GM19438 (cell line): ENCODE measurements around the gene LTC4S.

Source experiments
- ATAC-seq: cut with Tn5 transposase; IDR thresholded peaks from one replicate; pipeline ENCODE4 v1.9.1; 2021; ENCODE audit warnings: low read depth; ENCODE audit not compliant: unreplicated experiment

LTC4S gene

DNA sequence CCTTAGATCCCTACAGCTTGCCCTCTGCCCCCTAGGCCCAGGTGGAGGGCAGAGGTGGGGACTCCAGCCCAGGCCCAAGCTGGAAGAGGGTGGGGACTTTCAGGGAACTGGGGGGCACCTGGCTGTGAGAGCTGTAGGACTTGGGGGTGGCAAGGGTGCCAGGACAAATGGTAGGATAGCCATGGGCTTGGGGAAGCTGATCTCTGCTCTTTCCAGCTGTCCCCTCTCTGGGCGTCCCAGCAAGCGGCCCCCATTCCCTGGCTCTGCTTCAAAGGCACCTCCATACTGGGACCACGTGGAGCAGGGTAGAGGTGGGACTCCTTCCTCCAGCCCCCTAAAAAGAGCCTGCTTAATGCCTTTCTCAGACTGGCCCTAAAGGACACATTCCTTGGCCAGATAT lies 385 bp downstream of the LTC4S start:
- no peak for ATAC-seq

DNA sequence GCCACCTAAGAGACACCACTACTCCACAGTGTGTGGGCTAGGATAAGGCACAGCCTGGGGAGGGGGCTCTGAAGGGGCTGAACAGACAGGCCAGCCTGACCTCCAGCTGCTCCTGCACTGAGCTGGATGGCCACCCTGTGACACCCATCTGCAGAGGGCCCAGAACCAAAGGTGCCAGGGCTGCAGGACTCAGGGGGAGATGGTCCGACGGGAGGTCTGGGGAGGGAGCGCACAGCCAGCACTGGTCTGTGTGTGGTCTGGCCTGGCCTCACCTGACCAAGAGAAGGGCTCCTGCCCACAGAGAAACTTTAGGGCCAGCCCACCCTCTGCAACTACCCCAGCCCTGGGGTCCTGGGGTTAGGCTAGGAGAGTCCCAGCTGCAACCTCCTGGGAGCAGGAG lies 789 bp downstream of the LTC4S start:
- ATAC-seq, result no peak

DNA sequence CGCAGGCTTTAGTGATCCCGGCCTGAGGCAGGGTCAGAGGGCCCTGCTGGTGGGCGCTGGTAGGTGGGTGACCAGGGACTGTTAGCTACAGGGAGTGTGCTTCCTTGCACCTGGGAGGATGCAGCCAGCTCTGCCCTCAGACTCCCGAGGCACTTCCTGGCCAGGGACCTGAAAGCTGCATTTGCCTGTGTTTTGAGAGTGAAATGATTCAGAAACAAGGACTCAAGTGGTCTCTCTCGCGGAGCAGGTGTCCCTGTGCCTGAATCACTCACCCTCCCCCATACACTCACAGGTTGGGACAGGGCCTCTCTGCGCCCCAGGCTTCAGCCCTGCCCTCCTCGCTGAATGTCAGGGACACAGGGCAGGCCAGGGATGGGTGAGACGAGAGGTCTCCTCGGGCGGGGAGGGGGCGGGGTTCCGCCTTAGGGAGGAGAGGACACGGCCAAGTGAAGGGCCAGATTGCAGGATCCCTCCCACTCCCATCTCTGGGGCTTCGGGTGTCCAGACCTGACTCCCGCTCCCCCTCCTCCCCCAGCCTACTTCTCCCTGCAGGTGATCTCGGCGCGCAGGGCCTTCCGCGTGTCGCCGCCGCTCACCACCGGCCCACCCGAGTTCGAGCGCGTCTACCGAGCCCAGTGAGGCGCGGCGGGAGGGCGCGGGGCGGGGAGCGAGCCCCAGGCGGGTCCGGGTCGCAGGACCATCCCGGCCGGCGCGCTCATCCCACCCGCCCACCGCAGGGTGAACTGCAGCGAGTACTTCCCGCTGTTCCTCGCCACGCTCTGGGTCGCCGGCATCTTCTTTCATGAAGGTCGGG lies 1.5 kb downstream of the LTC4S start:
- ATAC-seq, result no peak

DNA sequence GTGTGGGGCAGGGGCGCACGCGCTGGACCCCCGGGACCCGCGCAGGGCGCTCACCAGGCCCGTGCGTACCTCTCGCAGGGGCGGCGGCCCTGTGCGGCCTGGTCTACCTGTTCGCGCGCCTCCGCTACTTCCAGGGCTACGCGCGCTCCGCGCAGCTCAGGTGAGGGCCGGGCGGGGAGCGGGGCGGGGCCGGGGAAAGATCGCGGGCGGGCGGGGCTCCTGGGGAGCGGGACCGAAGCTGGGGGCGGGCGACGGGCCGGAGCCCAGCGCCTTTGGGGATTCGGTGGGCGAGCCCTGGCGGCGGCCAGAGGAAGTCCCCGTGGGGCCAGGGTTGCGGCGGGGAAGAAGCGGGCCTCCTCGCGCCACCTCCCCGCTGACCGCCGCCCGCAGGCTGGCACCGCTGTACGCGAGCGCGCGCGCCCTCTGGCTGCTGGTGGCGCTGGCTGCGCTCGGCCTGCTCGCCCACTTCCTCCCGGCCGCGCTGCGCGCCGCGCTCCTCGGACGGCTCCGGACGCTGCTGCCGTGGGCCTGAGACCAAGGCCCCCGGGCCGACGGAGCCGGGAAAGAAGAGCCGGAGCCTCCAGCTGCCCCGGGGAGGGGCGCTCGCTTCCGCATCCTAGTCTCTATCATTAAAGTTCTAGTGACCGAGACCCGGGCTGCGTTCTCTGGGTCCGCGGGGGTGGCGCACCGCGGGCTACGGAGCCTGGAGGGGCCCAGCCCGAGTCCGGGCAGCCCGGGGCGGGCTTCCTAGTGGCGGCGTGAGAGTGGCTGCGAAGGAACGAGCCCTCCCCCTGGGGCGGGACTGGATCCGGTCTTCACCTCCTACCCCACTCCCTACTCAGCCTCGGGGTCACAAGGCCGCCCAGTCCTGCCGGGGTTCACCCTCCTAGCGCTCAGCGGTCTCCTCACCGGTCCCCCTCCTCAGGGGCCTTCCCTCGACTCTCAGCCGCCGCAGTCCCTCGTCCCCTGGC lies 2.4 kb downstream of the LTC4S start:
- peak; percentile 67 for ATAC-seq

DNA sequence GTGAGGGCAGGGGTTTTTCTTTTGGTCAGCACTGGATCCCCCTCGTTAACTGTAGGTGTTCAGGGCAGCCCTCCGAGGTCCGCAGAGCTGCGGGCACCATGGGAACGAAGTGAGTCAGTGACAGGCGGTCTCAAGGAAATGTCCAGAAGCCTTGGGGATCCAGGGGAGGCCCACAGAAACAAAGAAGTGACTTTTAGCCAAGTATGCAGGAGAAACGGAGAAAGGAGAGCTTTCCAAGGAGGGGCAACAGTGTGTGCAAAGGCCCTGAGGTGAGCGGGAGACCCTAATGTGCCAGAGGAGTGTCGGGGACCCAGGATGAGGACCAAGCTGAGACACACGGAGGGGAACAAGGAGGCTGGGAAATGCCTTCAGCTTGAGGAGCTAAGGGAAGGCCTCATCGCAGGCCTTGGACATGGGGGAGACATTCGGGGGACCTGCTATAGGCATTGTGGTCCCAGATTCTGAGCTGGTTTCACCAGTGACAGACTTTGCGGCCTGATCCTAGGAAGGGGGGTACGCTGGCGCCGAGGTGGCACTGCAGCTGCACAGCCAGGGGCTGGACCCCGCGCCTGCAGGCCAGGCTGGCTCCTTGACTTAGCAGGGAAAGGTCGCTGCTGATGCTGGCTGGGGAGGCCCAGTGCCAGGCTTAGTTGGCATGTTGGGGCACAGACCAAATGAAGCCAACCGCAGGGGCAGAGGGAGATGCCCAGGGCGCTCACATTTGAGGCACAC lies 3.3 kb downstream of the LTC4S start:
- ATAC-seq, result no peak

DNA sequence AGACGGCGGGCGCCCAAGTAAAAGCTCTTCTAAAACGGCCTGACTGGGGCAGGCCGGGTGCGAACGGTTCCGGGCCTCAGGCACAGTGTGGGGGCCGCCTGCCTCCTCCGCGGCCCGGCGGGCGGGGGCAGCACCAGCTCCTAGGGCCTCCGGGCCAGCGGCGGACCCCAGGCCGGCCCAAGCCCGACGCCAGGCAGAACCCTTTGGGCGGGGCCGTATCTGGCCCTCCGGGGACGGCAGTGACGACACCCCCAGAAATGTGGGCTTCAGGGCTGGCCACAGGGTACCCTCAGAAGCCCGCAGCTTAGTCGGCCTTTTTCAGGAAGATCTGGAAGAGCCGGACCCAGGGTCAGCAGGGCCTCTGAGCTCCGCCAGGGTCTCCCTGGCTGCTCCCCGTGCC lies 4.0 kb downstream of the LTC4S start:
- no peak for ATAC-seq

DNA sequence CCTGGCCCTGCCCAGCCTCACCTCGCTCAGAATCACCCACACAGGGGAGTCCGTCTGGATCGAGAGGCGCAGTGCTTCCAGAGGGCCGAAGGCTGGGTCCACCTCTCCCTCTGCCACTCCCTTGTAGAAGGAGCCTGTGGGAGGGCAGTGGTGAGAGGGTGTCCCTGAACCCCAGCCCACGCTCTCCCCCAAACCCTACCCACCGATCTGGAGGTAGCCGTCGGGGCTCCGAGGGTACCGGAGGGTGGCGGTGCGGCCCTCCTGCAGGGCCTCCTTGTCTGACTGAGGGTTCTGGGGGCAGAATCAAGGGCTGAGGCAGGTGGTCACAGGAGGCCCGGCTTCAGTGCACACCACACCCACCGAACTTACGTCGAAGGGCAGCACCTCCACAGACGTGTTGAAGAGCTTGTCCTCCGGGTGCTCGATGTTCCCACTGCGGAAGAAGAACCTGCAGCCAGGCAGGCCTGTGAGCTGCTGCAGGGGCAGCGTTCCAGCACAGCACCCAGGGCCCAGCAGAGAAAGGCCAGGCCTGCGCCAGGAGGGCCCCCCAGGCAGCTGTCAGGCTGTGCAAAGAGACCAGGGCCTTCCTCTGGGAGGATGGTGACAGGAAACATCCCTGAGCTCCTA lies 4.5 kb downstream of the LTC4S start:
- ATAC-seq, result no peak

DNA sequence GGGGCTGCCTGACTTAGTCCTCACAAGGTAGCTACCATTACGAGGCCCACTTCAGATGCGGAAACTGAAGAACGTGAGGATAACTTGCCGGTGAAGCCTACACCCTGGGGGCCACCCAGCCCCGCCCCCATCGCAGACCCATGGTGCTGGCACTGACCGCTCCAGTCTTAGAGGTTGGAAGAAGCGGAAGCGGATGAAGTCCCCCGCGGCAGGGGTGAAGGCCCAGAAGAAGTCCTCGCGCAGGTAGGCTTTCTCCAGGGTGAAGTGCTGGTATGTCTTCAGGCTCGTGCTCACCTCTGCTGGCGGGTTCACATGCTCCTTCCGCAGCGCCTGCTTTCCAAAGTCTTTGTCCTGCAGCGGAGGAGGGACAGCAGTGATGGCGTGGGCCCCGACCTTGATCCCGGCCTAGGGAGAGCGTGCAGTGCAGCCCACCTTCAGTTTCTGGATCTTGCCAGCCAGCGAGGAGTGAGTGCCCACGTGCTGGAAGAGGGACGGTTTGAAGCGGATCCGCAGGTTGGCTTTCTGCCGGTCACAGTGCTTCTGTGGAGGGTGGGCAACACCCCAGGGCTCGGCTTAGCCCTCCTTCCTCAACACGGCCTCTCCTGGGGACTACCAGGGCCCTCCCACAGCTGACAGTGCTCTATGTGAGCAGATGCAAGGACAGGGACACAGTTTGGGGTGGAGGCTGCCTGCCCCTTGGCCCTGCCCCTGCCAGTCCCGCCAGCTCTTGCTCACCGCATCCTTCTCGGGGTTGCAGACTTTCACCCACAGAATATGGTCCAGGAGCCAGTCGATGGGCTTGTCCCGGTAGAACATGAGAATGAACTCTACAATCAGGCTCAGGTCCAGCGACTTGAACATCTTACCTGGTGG lies 5.2 kb downstream of the LTC4S start:
- no peak for ATAC-seq

DNA sequence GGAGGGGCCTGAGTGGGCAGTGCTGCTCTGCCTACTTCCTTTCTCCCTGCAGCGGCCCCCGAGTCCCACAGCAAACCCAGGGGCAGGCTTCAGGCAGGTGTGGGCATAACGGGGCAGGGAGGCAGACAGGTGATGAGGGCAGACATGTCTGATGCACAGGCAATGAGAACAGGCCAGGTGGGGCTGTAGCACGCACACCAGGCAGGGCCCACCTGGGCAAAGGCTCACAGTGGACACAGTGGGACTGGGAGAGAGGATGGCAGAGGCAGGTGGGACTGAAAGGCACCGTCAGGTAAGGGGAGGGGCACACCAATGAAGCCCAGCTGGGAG lies 5.8 kb downstream of the LTC4S start:
- ATAC-seq, result no peak

DNA sequence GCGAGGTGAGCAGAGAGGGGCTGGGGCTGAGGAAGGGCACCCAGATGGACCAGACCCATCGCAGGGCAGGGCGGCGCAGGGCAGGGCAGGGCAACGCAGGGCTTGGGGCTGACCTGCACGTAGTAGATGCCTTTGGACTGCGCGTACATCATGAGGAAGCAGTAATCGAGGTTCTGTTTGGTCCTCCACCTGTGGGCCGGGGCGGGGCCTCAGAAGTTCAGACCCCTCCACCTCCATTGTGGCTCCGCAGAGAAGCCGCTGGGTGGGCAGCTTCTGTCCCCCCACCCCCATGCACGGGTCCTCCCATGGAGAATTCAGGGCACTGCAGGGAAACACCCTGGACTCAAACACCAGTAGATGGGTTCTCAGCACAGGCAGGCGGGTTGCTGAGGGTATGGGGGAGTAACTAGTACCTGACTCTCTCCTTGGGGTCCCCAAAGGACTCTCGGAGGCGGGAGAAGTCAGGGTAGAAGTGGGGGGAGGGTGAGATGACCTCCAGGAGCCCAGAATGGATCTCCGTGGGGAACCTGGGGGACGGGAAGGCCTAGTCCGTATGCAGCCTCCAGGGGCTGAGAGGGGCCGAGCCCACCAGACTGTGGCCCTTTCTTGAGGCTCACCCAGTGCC lies 6.4 kb downstream of the LTC4S start:
- no peak for ATAC-seq

DNA sequence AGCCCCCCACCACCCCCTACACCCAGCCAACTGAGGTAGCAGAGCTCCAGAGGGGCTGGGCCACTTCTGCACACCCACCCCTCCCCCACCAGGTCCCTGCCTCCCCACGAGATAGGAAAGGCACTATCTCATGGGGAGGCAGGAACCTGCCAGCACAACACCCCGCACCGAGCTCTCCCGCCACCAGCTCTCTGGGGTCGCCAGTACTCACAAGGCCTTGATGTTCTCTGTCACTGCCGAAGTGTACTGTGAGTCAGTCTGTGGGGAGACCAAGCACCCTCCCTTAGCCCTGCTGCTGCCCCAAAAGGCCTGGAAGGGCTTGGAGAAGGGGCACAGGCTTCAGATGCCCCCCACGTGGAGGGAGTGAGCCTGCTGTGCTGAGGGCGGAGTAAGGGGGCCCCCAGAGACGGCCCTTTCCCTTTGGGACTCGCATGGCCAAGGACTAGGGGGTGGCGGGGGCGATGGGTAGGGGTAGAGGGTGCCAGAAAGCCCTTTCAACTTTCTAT lies 7.0 kb downstream of the LTC4S start:
- no peak for ATAC-seq

DNA sequence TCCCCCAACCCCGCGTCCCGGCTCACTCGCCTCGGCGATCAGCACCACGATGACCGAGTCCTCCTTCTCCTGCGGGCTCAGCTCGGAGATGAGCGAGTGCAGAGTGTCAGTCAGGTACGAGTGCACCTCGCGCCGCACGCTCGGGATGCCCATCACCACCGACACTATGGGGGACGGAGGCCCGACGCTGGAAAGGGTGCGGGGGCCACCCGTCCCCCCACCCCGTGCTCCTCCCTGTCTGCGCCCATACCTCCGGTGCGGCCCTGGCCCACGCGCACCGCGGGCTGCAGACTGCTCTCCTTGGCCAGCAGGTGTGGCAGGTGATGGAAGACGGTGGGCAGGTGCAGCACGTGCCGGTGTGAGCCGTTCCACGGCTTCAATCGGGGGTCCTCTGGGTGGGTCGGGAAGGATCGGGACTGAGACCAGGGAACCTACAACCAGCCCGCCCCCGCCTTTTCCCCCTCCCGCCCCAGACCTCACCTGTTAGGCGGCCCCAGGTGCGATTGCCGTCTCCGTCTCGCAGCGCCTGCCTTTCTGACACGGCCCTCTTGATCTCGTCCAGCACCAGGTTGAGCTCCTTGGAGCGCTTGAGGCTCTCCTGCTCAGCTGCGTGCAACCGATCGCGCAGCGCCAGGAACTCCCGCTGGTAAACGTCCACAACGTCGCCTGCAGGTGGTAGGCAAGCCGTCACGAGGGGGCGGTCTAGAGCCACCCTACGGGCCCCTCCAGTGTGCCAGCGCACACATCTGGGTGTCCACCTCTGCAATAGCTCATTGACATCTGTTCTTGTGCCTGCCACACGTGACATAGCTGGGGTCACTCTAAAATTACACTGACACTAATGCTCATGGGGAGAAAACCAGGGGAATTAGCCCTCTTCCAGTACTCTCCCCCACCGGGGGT lies 7.8 kb downstream of the LTC4S start:
- ATAC-seq, result peak; percentile 33

DNA sequence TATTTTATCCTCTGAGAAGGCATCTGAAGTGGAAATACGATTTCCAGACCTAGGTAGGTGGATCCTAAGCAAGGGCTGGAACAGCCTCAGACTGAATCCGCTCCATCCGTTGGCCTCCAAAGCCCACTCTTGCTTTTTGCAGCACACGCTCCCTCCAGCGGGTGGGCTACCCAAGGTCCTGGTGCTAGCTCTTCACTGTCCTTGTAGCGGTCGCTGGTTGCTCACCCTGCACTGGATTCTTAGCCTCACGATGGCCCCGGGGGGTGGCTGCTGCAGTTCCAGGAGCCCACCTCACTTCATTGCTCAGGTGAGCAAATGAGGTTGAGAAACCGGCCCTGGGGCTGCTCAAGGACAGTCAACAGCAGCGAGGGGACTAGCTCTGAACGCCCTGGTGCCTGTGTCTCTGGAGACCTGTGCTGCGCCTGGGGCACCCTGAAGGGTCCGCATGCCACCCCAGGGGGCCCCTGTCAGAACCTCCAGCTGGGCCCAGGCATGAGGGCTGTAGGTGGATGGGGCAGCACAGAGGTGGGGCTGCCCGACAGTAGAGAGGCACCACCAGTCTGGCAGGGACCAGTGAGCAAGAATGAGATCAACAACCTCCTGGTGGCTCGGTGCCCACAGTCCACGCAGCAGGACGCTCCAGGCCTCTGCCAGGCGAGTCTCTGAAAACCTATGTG lies 8.6 kb downstream of the LTC4S start:
- ATAC-seq, result no peak

DNA sequence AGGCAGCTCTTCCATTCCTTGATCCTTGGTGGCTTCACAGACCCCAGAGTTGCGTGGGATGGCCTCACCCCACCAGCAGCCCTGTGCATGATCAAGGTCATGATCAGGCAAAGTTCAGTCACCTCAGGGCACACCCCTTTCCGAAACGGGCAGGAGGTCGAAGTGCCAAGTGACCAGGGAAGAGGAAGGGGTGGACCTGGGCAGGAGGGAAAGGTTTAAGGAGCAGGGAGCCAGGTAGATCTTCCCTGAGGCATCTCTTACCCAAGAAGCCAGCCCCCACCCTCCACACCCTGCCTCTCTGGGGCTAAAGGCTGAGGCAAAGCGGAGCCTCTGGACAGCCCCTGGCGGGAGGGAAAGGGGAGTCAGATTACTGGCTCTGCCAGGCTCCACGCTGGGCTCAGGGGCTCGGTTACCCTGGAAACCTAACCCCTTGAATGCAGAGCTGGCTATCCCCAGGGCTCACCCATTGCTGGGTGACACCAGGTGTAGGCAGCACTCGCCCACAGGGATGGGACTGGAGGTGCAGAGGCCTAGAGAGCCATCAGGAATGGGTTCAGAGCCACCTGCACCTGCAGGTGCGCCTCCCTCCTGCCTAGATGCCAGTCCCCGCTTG lies 9.3 kb downstream of the LTC4S start:
- no peak for ATAC-seq

DNA sequence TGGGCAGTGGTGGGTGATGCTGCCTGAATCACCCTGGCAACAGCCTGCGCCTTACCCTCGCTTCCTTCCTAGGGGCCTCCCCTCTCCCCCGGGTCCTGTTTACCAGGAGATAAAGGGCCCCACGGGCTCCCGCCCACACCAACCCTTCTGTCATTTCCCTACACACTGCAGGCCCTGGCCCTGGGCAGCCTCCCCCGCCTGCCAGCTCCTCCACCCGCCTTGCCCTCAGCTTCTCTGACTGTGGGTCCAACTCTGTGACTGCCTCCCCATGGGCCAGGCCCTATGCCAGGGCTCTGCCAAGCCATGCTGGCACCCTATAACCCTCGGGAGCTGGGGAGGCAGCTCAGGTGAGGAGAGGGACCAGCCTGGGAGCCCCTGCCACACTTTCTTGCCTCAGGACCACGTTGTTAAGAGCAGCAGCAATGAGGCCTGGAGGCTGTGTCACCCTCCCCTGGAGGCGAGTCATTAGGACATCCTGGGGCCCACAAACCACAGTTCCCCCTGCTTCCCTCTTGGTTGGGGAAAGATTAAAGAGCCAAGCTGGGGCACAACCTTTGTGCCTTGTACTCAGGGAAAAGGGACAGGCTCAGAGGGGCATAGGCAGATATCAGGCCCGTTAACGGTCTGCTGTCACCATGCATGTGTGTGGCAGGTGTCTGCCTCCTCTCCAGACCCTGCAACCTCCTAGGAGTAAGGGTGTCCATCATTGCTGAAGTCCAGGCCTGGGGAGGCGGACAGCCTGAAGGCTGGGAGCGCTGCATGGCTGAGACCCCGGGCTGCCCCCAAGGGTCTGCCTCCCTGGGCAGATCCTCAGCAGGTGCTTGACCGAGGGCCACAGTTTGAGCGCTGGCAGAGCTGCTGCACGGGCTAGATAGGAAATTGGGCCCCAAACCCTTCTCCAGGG lies 10.1 kb downstream of the LTC4S start:
- ATAC-seq, result no peak

DNA sequence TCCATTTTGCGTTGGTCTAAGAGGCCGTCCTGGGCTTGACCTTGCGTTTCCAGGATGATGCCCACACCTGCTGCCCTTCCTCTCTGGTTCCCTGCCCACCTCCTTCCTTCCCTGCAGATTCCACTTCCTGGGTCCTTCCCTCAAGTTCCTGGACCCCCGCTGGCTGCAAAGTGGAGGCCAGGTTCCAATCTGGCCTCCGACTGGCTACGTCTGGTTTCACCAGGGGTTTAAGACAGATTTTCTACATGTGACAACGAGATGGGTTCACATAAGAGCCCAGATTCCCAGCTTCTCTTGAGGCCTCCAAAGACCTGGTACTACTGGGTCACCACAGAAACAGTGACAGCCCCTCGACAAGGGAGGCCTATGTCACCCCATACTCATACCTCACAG lies 10.8 kb downstream of the LTC4S start:
- no peak for ATAC-seq
